ENCODE results near the gene PITPNM1. TPM values are rescaled to one million over a fixed set of nuclear protein-coding genes. Genes with fewer than 3 reads are reported as not detected.

Gene PITPNM1
- polyA plus RNA-seq, 1 donor (not counting 4 experiments of a cell fraction or from before 2014, with no cell fraction given): 15.9 TPM

DNA sequence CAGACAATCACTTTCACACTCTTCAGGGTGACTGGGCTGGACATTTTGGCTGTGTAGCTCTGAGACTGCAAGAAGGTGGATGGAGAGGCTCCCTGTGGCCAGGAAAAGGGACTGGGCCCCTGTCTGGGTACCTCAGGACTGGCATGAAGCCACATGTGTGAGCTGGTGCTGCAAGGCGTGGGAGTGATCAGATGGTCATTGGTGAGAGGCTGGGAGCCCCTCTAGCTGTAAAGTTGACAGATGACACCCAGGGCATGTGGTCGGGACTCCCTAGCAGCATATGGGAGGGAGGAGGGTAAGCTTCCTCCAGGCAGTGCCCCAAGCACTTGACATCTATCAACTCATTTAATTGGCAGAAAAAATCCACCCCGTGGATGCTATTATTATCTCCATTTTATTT is 37.0 kb upstream of the PITPNM1 start:
- no peaks in the 10 kb centered on the region for H3K27me3 ChIP-seq (ENCODE audit: control insufficient read depth, extremely low read depth, insufficient read depth, low read length)
- no peaks in the 10 kb centered on the region for H3K9me1 ChIP-seq (ENCODE audit: control insufficient read depth, extremely low read depth, insufficient read depth, low read length)
- H3K36me3 ChIP-seq (ENCODE audit: control insufficient read depth in 2 of 2, extremely low read depth in 1 of 2, insufficient read depth in 2 of 2, low read length in 2 of 2): no peaks in the 10 kb centered on the region
- FAIRE-seq: no peak
- no peak for DNase-seq (ENCODE audit: low read depth, low spot score)
- H4K20me1 ChIP-seq (ENCODE audit: control insufficient read depth, extremely low read depth, insufficient read depth, low read length): no peaks in the 10 kb centered on the region
- H2AFZ ChIP-seq (ENCODE audit: control insufficient read depth, low read length): no peak overlapping the region
- dilution Hi-C loops (cut with MboI; ENCODE audit: extremely low pct_ligation_motif_present, low sequenced_read_pairs): no loop called here
- H3K4me1 ChIP-seq (ENCODE audit: control insufficient read depth, extremely low read depth, insufficient read depth, low read length): peaks cover 3% of the 10 kb centered on the region
- H3K27ac ChIP-seq (ENCODE audit: control insufficient read depth, insufficient read depth, low read length): no peak overlapping the region
- TF ChIP-seq, protein P1, sequence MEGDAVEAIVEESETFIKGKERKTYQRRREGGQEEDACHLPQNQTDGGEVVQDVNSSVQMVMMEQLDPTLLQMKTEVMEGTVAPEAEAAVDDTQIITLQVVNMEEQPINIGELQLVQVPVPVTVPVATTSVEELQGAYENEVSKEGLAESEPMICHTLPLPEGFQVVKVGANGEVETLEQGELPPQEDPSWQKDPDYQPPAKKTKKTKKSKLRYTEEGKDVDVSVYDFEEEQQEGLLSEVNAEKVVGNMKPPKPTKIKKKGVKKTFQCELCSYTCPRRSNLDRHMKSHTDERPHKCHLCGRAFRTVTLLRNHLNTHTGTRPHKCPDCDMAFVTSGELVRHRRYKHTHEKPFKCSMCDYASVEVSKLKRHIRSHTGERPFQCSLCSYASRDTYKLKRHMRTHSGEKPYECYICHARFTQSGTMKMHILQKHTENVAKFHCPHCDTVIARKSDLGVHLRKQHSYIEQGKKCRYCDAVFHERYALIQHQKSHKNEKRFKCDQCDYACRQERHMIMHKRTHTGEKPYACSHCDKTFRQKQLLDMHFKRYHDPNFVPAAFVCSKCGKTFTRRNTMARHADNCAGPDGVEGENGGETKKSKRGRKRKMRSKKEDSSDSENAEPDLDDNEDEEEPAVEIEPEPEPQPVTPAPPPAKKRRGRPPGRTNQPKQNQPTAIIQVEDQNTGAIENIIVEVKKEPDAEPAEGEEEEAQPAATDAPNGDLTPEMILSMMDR (optimal IDR thresholded peaks at IDR 0.05 in 1 of 3, IDR thresholded peaks at IDR 0.05 in 1 of 3, conservative IDR thresholded peaks at IDR 0.05 in 1 of 3; ENCODE audit: extremely low read depth in 1 of 3, insufficient read depth in 2 of 3, low read length in 3 of 3): no peak
- H3K4me2 ChIP-seq (ENCODE audit: control insufficient read depth, extremely low read depth, insufficient read depth, low read depth, low read length): no peak overlapping the region
- no peaks in the 10 kb centered on the region for H3K9me3 ChIP-seq (ENCODE audit: control insufficient read depth, low read depth, low read length)
- H3K4me3 ChIP-seq (ENCODE audit: control insufficient read depth in 2 of 3, extremely low read depth in 1 of 3, insufficient read depth in 2 of 3, low read depth in 1 of 3, low read length in 3 of 3): no peak overlapping the region
- H3K79me2 ChIP-seq (ENCODE audit: control insufficient read depth, insufficient read depth, low read length): no peaks in the 10 kb centered on the region
- H3K9ac ChIP-seq (ENCODE audit: control insufficient read depth, extremely low read depth, insufficient read depth, low read length): no peak overlapping the region

DNA sequence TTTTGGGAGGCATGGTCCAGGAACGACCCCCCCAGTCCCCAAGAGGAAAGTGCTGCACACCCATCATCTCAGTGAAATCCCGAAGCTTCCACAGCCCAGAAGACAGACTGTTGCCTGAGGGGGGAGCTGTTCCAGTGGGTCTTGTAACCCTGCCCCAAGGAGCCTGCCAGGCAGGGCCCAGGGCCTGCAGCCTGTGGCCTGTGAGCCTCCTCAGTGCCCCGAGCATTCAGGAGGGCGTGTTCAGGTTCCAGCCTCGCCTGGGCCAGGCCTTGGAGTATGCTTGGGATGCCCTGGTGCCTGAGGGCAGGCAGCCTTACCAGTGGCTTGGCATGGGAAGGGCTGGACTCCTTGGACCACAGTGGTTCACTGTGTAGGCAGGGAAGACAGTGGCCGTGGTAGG is 36.0 kb upstream of the PITPNM1 start:
- no peaks in the 10 kb centered on the region for H4K20me1 ChIP-seq (ENCODE audit: control insufficient read depth, extremely low read depth, insufficient read depth, low read length)
- no peaks in the 10 kb centered on the region for H3K27me3 ChIP-seq (ENCODE audit: control insufficient read depth, extremely low read depth, insufficient read depth, low read length)
- H3K9me1 ChIP-seq (ENCODE audit: control insufficient read depth, extremely low read depth, insufficient read depth, low read length): no peaks in the 10 kb centered on the region
- peaks cover 3% of the 10 kb centered on the region for H3K4me1 ChIP-seq (ENCODE audit: control insufficient read depth, extremely low read depth, insufficient read depth, low read length)
- no peaks in the 10 kb centered on the region for H3K79me2 ChIP-seq (ENCODE audit: control insufficient read depth, insufficient read depth, low read length)
- no peak overlapping the region for H3K27ac ChIP-seq (ENCODE audit: control insufficient read depth, insufficient read depth, low read length)
- DNase-seq (ENCODE audit: low read depth, low spot score): no peak
- no peak overlapping the region for H3K9ac ChIP-seq (ENCODE audit: control insufficient read depth, extremely low read depth, insufficient read depth, low read length)
- dilution Hi-C loops (cut with MboI; ENCODE audit: extremely low pct_ligation_motif_present, low sequenced_read_pairs): no loop called here
- H3K9me3 ChIP-seq (ENCODE audit: control insufficient read depth, low read depth, low read length): no peaks in the 10 kb centered on the region
- TF ChIP-seq EZH2 (IDR thresholded peaks at IDR 0.05; ENCODE audit: low read length): no peak
- TF ChIP-seq, protein P1 (optimal IDR thresholded peaks at IDR 0.05 in 1 of 3, IDR thresholded peaks at IDR 0.05 in 1 of 3, conservative IDR thresholded peaks at IDR 0.05 in 1 of 3; ENCODE audit: extremely low read depth in 1 of 3, insufficient read depth in 2 of 3, low read length in 3 of 3): no peak
- H3K4me3 ChIP-seq (ENCODE audit: control insufficient read depth in 2 of 3, extremely low read depth in 1 of 3, insufficient read depth in 2 of 3, low read depth in 1 of 3, low read length in 3 of 3): no peak overlapping the region
- H3K36me3 ChIP-seq (ENCODE audit: control insufficient read depth in 2 of 2, extremely low read depth in 1 of 2, insufficient read depth in 2 of 2, low read length in 2 of 2): no peaks in the 10 kb centered on the region
- H2AFZ ChIP-seq (ENCODE audit: control insufficient read depth, low read length): no peak overlapping the region
- H3K4me2 ChIP-seq (ENCODE audit: control insufficient read depth, extremely low read depth, insufficient read depth, low read depth, low read length): no peak overlapping the region
- no peak for FAIRE-seq
